Osteocyte (in vitro differentiated cells): ENCODE results near the gene ELOVL5. TPM values are rescaled to one million over a fixed set of nuclear protein-coding genes. Genes with fewer than 3 reads are reported as not detected.

ENCODE experiments used
- DNase-seq: peaks from one replicate; pipeline ENCODE4 v3.0.0; 2021; ENCODE audit warnings: mixed read lengths; ENCODE audit not compliant: unreplicated experiment; ENCODE audit errors: extremely low spot score
- H3K27ac Mint-ChIP-seq: one replicate; pipeline ENCODE4 v1.8.0; 2021; ENCODE audit warnings: mild to moderate bottlenecking, mixed read lengths; ENCODE audit not compliant: unreplicated experiment
- H3K27me3 Mint-ChIP-seq: one replicate; pipeline ENCODE4 v1.8.0; 2021; ENCODE audit warnings: mixed read lengths; ENCODE audit not compliant: unreplicated experiment
- H3K36me3 Mint-ChIP-seq: one replicate; pipeline ENCODE4 v1.8.0; 2021; ENCODE audit warnings: mixed read lengths; ENCODE audit not compliant: unreplicated experiment
- H3K4me1 Mint-ChIP-seq: one replicate; pipeline ENCODE4 v1.8.0; 2021; ENCODE audit warnings: mixed read lengths; ENCODE audit not compliant: unreplicated experiment
- H3K4me3 Mint-ChIP-seq: one replicate; pipeline ENCODE4 v1.8.0; 2021; ENCODE audit warnings: mild to moderate bottlenecking, moderate library complexity, mixed read lengths; ENCODE audit not compliant: unreplicated experiment
- H3K9me3 Mint-ChIP-seq: one replicate; pipeline ENCODE4 v1.8.0; 2021; ENCODE audit warnings: mixed read lengths; ENCODE audit not compliant: unreplicated experiment
- CTCF ChIP-seq: fragments of 200-600 bp; sonication (generic); IDR thresholded peaks from 2 replicates; pipeline ENCODE4 v1.5.0; 2021; ENCODE audit warnings: antibody characterized with exemption, mild to moderate bottlenecking, moderate library complexity
- total RNA-seq: library from RNA; stranded (reverse); gene quantifications from 2 replicates; pipeline ENCODE4 v1.2.1, GENCODE V29; 2021

ELOVL5 gene
- total RNA-seq, 1 donor from 2014 or later = 89.4 TPM

GRCh38 chr6:53282234-53282633 lies 66.5 kb downstream of the ELOVL5 start:
- Mint-ChIP-seq H3K27ac (peak overlapping the region; percentile 94), H3K27me3 (no peaks in the 10 kb centered on the region), H3K4me1 (peaks cover 33% of the 10 kb centered on the region), H3K4me3 (peak overlapping the region; percentile 7), H3K9me3 (no peaks in the 10 kb centered on the region), H3K36me3 (peaks cover 22% of the 10 kb centered on the region)
- no peak for TF ChIP-seq CTCF
- no peak for DNase-seq

GRCh38 chr6:53281518-53282215 lies 67.1 kb downstream of the ELOVL5 start:
- Mint-ChIP-seq H3K4me3 (no peak overlapping the region), H3K9me3 (no peaks in the 10 kb centered on the region), H3K4me1 (peaks cover 31% of the 10 kb centered on the region), H3K27me3 (no peaks in the 10 kb centered on the region), H3K27ac (peak overlapping the region; percentile 94), H3K36me3 (peaks cover 19% of the 10 kb centered on the region)
- DNase-seq = no peak
- TF ChIP-seq CTCF = no peak

GRCh38 chr6:53280207-53280606 lies 68.5 kb downstream of the ELOVL5 start:
- no peak for TF ChIP-seq CTCF
- Mint-ChIP-seq H3K4me3 (no peak overlapping the region), H3K4me1 (peaks cover 31% of the 10 kb centered on the region), H3K27me3 (no peaks in the 10 kb centered on the region), H3K27ac (no peak overlapping the region), H3K36me3 (peaks cover 25% of the 10 kb centered on the region), H3K9me3 (no peaks in the 10 kb centered on the region)
- no peak for DNase-seq

GRCh38 chr6:53279293-53279692 lies 69.5 kb downstream of the ELOVL5 start:
- Mint-ChIP-seq H3K4me1 (peaks cover 28% of the 10 kb centered on the region), H3K4me3 (no peak overlapping the region), H3K27me3 (no peaks in the 10 kb centered on the region), H3K9me3 (no peaks in the 10 kb centered on the region), H3K27ac (no peak overlapping the region), H3K36me3 (peaks cover 31% of the 10 kb centered on the region)
- TF ChIP-seq CTCF = no peak
- no peak for DNase-seq

- no peak for DNase-seq
- H3K27ac Mint-ChIP-seq = no peak overlapping the region
- H3K36me3 Mint-ChIP-seq = peaks cover 62% of the 10 kb centered on the region
- no peak overlapping the region for H3K4me3 Mint-ChIP-seq
- no peak for TF ChIP-seq CTCF
- H3K9me3 Mint-ChIP-seq = no peaks in the 10 kb centered on the region
- H3K27me3 Mint-ChIP-seq = no peaks in the 10 kb centered on the region
- no peaks in the 10 kb centered on the region for H3K4me1 Mint-ChIP-seq
Observed at GRCh38 chr6:53273370-53273769, 75.4 kb downstream of the ELOVL5 start.
